OCI-LY7 (cell line): ENCODE data around the gene OR6J1. TPM values are rescaled to one million over a fixed set of nuclear protein-coding genes. Genes with fewer than 3 reads are reported as not detected.

Source experiments
- BruUV-seq: library from RNA; stranded (reverse); fragments of 400-500 nt; replicated peaks from 2 replicates; lab custom pipeline; 2021; lab: Mats Ljungman, UMichigan
- CTCF ChIA-PET: fragments of 300-600 bp; sonication (Branson Sonifier 250); formaldehyde crosslinking; loops from one replicate; lab custom pipeline; 2022; ENCODE audit warnings: antibody characterized with exemption; ENCODE audit not compliant: unreplicated experiment; lab: Charles Lee
- POLR2A ChIA-PET: fragments of 300-600 bp; sonication (Branson Sonifier 250); formaldehyde crosslinking; loops from one replicate; lab custom pipeline; 2022; ENCODE audit warnings: antibody characterized with exemption; lab: Charles Lee
- DNase-seq: peaks from one replicate; pipeline ENCODE4 v3.0.0-alpha.2; 2015; ENCODE audit warnings: low spot score
- H2AFZ ChIP-seq: fragments of 200-600 bp; sonication (generic), shearing (Covaris generic); 2 replicates; pipeline ENCODE4 v1.6.1; 2014; ENCODE audit warnings: mild to moderate bottlenecking, antibody characterized with exemption, low read length, moderate library complexity
- H3K27ac ChIP-seq: fragments of 200-600 bp; sonication (generic); 2 replicates; pipeline ENCODE4 v1.5.1; 2014; ENCODE audit warnings: mixed run types, low read depth, mild to moderate bottlenecking, moderate library complexity, low read length, inconsistent platforms; ENCODE audit not compliant: poor library complexity, severe bottlenecking
- H3K36me3 ChIP-seq: fragments of 200-600 bp; sonication (generic); 2 replicates; pipeline ENCODE4 v1.6.1; 2014; ENCODE audit warnings: mild to moderate bottlenecking, antibody characterized with exemption, low read length, moderate library complexity, mixed read lengths; ENCODE audit not compliant: insufficient read depth
- H3K4me1 ChIP-seq: fragments of 200-600 bp; sonication (generic); 2 replicates; pipeline ENCODE4 v1.5.1; 2014; ENCODE audit warnings: mild to moderate bottlenecking, low read length; ENCODE audit not compliant: insufficient read depth, poor library complexity, severe bottlenecking
- H3K4me2 ChIP-seq: fragments of 200-600 bp; sonication (generic); 2 replicates; pipeline ENCODE4 v1.6.1; 2014; ENCODE audit warnings: mild to moderate bottlenecking, low read length
- H3K4me3 ChIP-seq: fragments of 200-600 bp; sonication (generic); 2 replicates; pipeline ENCODE4 v1.5.1; 2014; ENCODE audit warnings: mild to moderate bottlenecking, low read depth, low read length; ENCODE audit not compliant: poor library complexity, severe bottlenecking
- H3K79me2 ChIP-seq: fragments of 200-600 bp; sonication (generic); 2 replicates; pipeline ENCODE4 v1.6.1; 2016; ENCODE audit warnings: low read depth, mild to moderate bottlenecking, low read length, moderate library complexity, mixed read lengths; ENCODE audit not compliant: insufficient read depth
- H3K9me2 ChIP-seq: fragments of 200-600 bp; sonication (generic); 2 replicates; pipeline ENCODE4 v1.6.1; 2016; ENCODE audit warnings: mild to moderate bottlenecking, low read length, mixed read lengths; ENCODE audit not compliant: insufficient read depth
- H3K9me3 ChIP-seq: fragments of 200-600 bp; sonication (generic); 2 replicates; pipeline ENCODE4 v1.6.1; 2014; ENCODE audit warnings: mild to moderate bottlenecking, mixed run types, low read length, mixed read lengths
- H4K20me1 ChIP-seq: fragments of 200-600 bp; sonication (generic); 2 replicates; pipeline ENCODE4 v1.6.1; 2014; ENCODE audit warnings: mild to moderate bottlenecking, antibody characterized with exemption, low read length, moderate library complexity, mixed read lengths; ENCODE audit not compliant: insufficient read depth
- CTCF ChIP-seq: fragments of 200-600 bp; sonication (generic); conservative IDR thresholded peaks from 2 replicates; pipeline ENCODE4 v1.5.1; 2014; ENCODE audit warnings: mild to moderate bottlenecking, antibody characterized with exemption, low read length, moderate library complexity, mixed read lengths
- EZH2phosphoT487 ChIP-seq: fragments of 200-600 bp; sonication (generic); IDR thresholded peaks from 2 replicates; pipeline ENCODE4 v1.6.1; 2018; ENCODE audit warnings: low read depth, borderline replicate concordance, mild to moderate bottlenecking, mixed run types, antibody characterized with exemption, low read length, moderate library complexity, mixed read lengths
- intact Hi-C: fragments of 100-400 bp; cut with micrococcal nuclease; formaldehyde crosslinking; loops from one replicate; pipeline ENCODE4 v1.10.0; 2022; ENCODE audit not compliant: unreplicated experiment
- total RNA-seq, 2 experiments: library from RNA; depleted of rRNA in 1 of 2; stranded (reverse); fragments of >200 nt in 1 of 2; shearing (Covaris generic) in 1 of 2; gene quantifications; 2 replicates each; pipeline ENCODE4 v1.2.3, GENCODE V29; 2014 to 2022

Gene OR6J1
- total RNA-seq, 2 experiments from 2014 or later, result not detected

GRCh38 chr14:22598896-22599244 is 45.3 kb downstream of the OR6J1 start:
- H3K36me3 ChIP-seq, result peaks cover 14% of the 10 kb centered on the region; the same call in 1 of the 2 replicates
- H4K20me1 ChIP-seq, result no peaks in the 10 kb centered on the region
- no peak overlapping the region for H3K27ac ChIP-seq
- intact Hi-C loops, result no loop called here
- H3K4me3 ChIP-seq, result peak overlapping the region; percentile 88
- peak overlapping the region; percentile 95 for H3K4me2 ChIP-seq
- BruUV-seq, result no TSS peak
- H3K4me1 ChIP-seq, result peaks cover 48% of the 10 kb centered on the region
- TF ChIP-seq EZH2phosphoT487, result no peak
- peak; percentile 66 for TF ChIP-seq CTCF
- CTCF ChIA-PET, result interaction anchor here (1.2 to 1.5 kb wide), 4 partner anchors 9 to 253 kb away, joined by 3 to 8 read pairs (median 4); partner anchors contain the start of gene DAD1
- H3K9me2 ChIP-seq, result no peaks in the 10 kb centered on the region
- peak; percentile 53 for DNase-seq
- H3K79me2 ChIP-seq, result no peaks in the 10 kb centered on the region
- H2AFZ ChIP-seq, result peak overlapping the region; percentile 98
- POLR2A ChIA-PET, result interaction anchor here (0.6 to 6.4 kb wide), 11 partner anchors 8 to 264 kb away, joined by 3 to 47 read pairs (median 4); partner anchors contain the start of gene DAD1
- no peaks in the 10 kb centered on the region for H3K9me3 ChIP-seq

GRCh38 chr14:22598099-22598895 is 45.9 kb downstream of the OR6J1 start, which contains the start of gene ABHD4:
Gene ABHD4, plus strand, starts transcription at chr14:22598300. Its CDS starts 7 bp downstream, at chr14:22598307.
- Histone ChIP-seq H4K20me1 (no peaks in the 10 kb centered on the region), H3K36me3 (peaks cover 9% of the 10 kb centered on the region; the same call in 1 of the 2 replicates), H2AFZ (peak within 1 kb of the TSS; percentile 98), H3K4me3 (peak within 1 kb of the TSS; percentile 88), H3K27ac (peak within 1 kb of the TSS; percentile 2), H3K79me2 (no peaks in the 10 kb centered on the region), H3K9me3 (no peaks in the 10 kb centered on the region), H3K4me2 (peak within 1 kb of the TSS; percentile 95), H3K9me2 (no peaks in the 10 kb centered on the region), H3K4me1 (peaks cover 48% of the 10 kb centered on the region)
- BruUV-seq, result TSS peak; percentile 65
- peak; percentile 67 for DNase-seq
- ChIA-PET POLR2A (interaction anchor here (0.6 to 6.4 kb wide), 11 partner anchors 9 to 265 kb away, joined by 3 to 47 read pairs (median 4); partner anchors contain the start of gene DAD1), CTCF (interaction anchor here (1.2 to 1.5 kb wide), 4 partner anchors 9 to 254 kb away, joined by 3 to 8 read pairs (median 4); partner anchors contain the start of gene DAD1)
- intact Hi-C loops, result no loop called here
- no peak for TF ChIP-seq CTCF
- no peak for TF ChIP-seq EZH2phosphoT487
